OCI-LY3 (cell line): ENCODE results near the gene TLE3.

Experiments
- H2AFZ ChIP-seq: fragments of 200-600, 300-600 bp; shearing (Covaris generic); 2 replicates; pipeline ENCODE4 v1.6.0; 2014; ENCODE audit warnings: antibody characterized with exemption, low read depth, low read length
- H3K27ac ChIP-seq: fragments of 200-600, 300-600 bp; sonication (generic); 2 replicates; pipeline ENCODE4 v1.5.1; 2014; ENCODE audit warnings: mild to moderate bottlenecking, low read length, moderate library complexity, mixed read lengths
- H3K27me3 ChIP-seq: fragments of 200-600, 300-600 bp; sonication (generic); 2 replicates; pipeline ENCODE4 v1.6.1; 2014; ENCODE audit warnings: low read depth, low read length, mixed read lengths
- H3K36me3 ChIP-seq: fragments of 200-600, 300-600 bp; sonication (generic); replicated peaks from 2 replicates; pipeline ENCODE3; 2014; ENCODE audit warnings: low read depth, low read length, mixed read lengths
- H3K4me1 ChIP-seq: fragments of 300-600, 200-600 bp; sonication (generic); 2 replicates; pipeline ENCODE4 v1.6.1; 2014; ENCODE audit warnings: low read length, mixed read lengths
- H3K4me2 ChIP-seq: fragments of 200-600, 300-600 bp; sonication (generic); 2 replicates; pipeline ENCODE4 v1.6.1; 2014; ENCODE audit warnings: low read length, mixed read lengths
- H3K4me3 ChIP-seq: fragments of 300-600, 200-600 bp; sonication (generic); 2 replicates; pipeline ENCODE4 v1.5.1; 2014; ENCODE audit warnings: antibody characterized with exemption, mild to moderate bottlenecking, low read length, moderate library complexity
- H3K79me2 ChIP-seq: fragments of 300-600, 200-600 bp; shearing (Covaris generic); 2 replicates; pipeline ENCODE4 v1.6.1; 2014; ENCODE audit warnings: mild to moderate bottlenecking, low read length, mixed read lengths
- H3K9ac ChIP-seq: fragments of 300-600, 200-600 bp; shearing (Covaris generic); 2 replicates; pipeline ENCODE4 v1.6.0; 2014; ENCODE audit warnings: mild to moderate bottlenecking, low read length, moderate library complexity
- H3K9me3 ChIP-seq: fragments of 200-600, 300-600 bp; shearing (Covaris generic); 2 replicates; pipeline ENCODE4 v1.6.1; 2014; ENCODE audit warnings: low read length, mixed read lengths; ENCODE audit not compliant: insufficient read depth
- H4K20me1 ChIP-seq: fragments of 200-600, 300-600 bp; sonication (generic); 2 replicates; pipeline ENCODE4 v1.6.1; 2016; ENCODE audit warnings: low read length, mixed read lengths; ENCODE audit not compliant: insufficient read depth
- CTCF ChIP-seq: fragments of 200-600, 300-600 bp; sonication (generic); IDR thresholded peaks from 2 replicates; pipeline ENCODE4 v1.5.1; 2014; ENCODE audit warnings: antibody characterized with exemption, low read length, low read depth
- EZH2phosphoT487 ChIP-seq: fragments of 200-600 bp; shearing (Covaris generic); IDR thresholded peaks from 2 replicates; pipeline ENCODE4 v1.6.1; 2018; ENCODE audit warnings: antibody characterized with exemption, mixed run types, low read depth

The TLE3 gene

GRCh38 chr15:70093070-70093469 is 4.6 kb downstream of the TLE3 start:
- peaks cover 84% of the 10 kb centered on the region for H4K20me1 ChIP-seq
- no peak for TF ChIP-seq CTCF
- no peaks in the 10 kb centered on the region for H3K9me3 ChIP-seq
- H3K27me3 ChIP-seq, result no peaks in the 10 kb centered on the region
- peaks cover 96% of the 10 kb centered on the region for H3K79me2 ChIP-seq
- H2AFZ ChIP-seq, result no peak overlapping the region
- H3K4me3 ChIP-seq, result no peak overlapping the region
- H3K9ac ChIP-seq, result no peak overlapping the region
- H3K4me1 ChIP-seq, result peaks cover 42% of the 10 kb centered on the region
- H3K27ac ChIP-seq, result no peak overlapping the region
- peaks cover 85% of the 10 kb centered on the region for H3K36me3 ChIP-seq
- peak overlapping the region; percentile 35; the same call in 1 of the 2 replicates for H3K4me2 ChIP-seq

GRCh38 chr15:70092464-70093027 is 5.2 kb downstream of the TLE3 start:
- Histone ChIP-seq H3K4me2 (peak overlapping the region; percentile 35; the same call in 1 of the 2 replicates), H3K27ac (no peak overlapping the region), H3K36me3 (peaks cover 90% of the 10 kb centered on the region), H3K9me3 (no peaks in the 10 kb centered on the region), H4K20me1 (peaks cover 89% of the 10 kb centered on the region), H3K79me2 (peaks cover 100% of the 10 kb centered on the region), H3K27me3 (no peaks in the 10 kb centered on the region), H3K4me3 (no peak overlapping the region), H2AFZ (no peak overlapping the region), H3K9ac (no peak overlapping the region), H3K4me1 (peaks cover 43% of the 10 kb centered on the region)
- TF ChIP-seq CTCF, result no peak
- no peak for TF ChIP-seq EZH2phosphoT487

GRCh38 chr15:70091726-70092463 is 5.8 kb downstream of the TLE3 start:
- Histone ChIP-seq H4K20me1 (peaks cover 96% of the 10 kb centered on the region), H3K4me3 (no peak overlapping the region)

More at GRCh38 chr15:70091726-70092463, 5.8 kb downstream of the TLE3 start:
- H3K79me2 ChIP-seq, result peaks cover 100% of the 10 kb centered on the region
- H3K27ac ChIP-seq, result no peak overlapping the region
- no peaks in the 10 kb centered on the region for H3K27me3 ChIP-seq
- peaks cover 94% of the 10 kb centered on the region for H3K36me3 ChIP-seq
- peak overlapping the region; percentile 8; the same call in 1 of the 2 replicates for H3K4me2 ChIP-seq
- no peaks in the 10 kb centered on the region for H3K9me3 ChIP-seq
- H3K9ac ChIP-seq, result no peak overlapping the region
- peaks cover 49% of the 10 kb centered on the region for H3K4me1 ChIP-seq
- TF ChIP-seq CTCF, result no peak
- no peak for TF ChIP-seq EZH2phosphoT487
- H2AFZ ChIP-seq, result no peak overlapping the region
